HEK293 (cell line): ENCODE measurements around the gene TGFBI.

Experiments used
- CTCF ChIA-PET: fragments of 350-600 bp; formaldehyde crosslinking; extraction: SDS; loops from one replicate; lab custom pipeline; 2021; ENCODE audit warnings: antibody characterized with exemption; lab: Yijun Ruan, JAX
- POLR2A ChIA-PET: fragments of 300-600 bp; formaldehyde crosslinking; extraction: SDS; loops from one replicate; lab custom pipeline; 2020; ENCODE audit warnings: antibody characterized with exemption, inconsistent platforms; lab: Yijun Ruan, JAX
- H3K27ac ChIP-seq: fragments of 200-500 bp; sonication (Bioruptor generic); 2 replicates; pipeline ENCODE4 v1.5.1; 2014; ENCODE audit warnings: low read depth, low read length, control low read depth, inconsistent platforms; ENCODE audit errors: extremely low read depth
- H3K36me3 ChIP-seq, 2 experiments: fragments of 200-500 bp in 1 of 2; sonication (Bioruptor generic) in 1 of 2; 1 replicate in 1 of 2; 2 replicates in 1 of 2; pipeline ENCODE4 v1.5.1; 2014 to 2017; ENCODE audit warnings: inconsistent platforms in 2 of 2, low read length in 2 of 2; ENCODE audit not compliant: control insufficient read depth in 2 of 2, insufficient read depth in 1 of 2
- H3K4me1 ChIP-seq: fragments of 200-500 bp; sonication (Bioruptor generic); 2 replicates; pipeline ENCODE4 v1.5.1; 2014; ENCODE audit warnings: mild to moderate bottlenecking, low read length, inconsistent platforms; ENCODE audit not compliant: control insufficient read depth, insufficient read depth
- H3K4me3 ChIP-seq: 2 replicates; pipeline ENCODE4 v1.5.1; 2011; ENCODE audit warnings: low read depth, mild to moderate bottlenecking, control low read depth, low read length, moderate library complexity
- H3K9me3 ChIP-seq: fragments of 200-500 bp; sonication (Bioruptor generic); 2 replicates; pipeline ENCODE4 v1.5.1; 2014; ENCODE audit warnings: low read depth, low read length, inconsistent platforms; ENCODE audit not compliant: control insufficient read depth, insufficient read depth
- BCL11B ChIP-seq: fragments of 450-650 bp; formaldehyde crosslinking; IDR thresholded peaks from 2 replicates; pipeline ENCODE4 v1.5.1; 2016; ENCODE audit warnings: low read depth, missing biosample characterization, missing genetic modification characterization
- HOXC10 ChIP-seq: sonication (generic); formaldehyde crosslinking; IDR thresholded peaks from 2 replicates; pipeline ENCODE4 v1.8.1; 2023; ENCODE audit warnings: mild to moderate bottlenecking, missing genetic modification reagents
- KLF8 ChIP-seq: fragments of 450-650 bp; formaldehyde crosslinking; IDR thresholded peaks from 2 replicates; pipeline ENCODE4 v1.5.1; 2016; ENCODE audit warnings: missing biosample characterization, missing genetic modification characterization
- PRDM1 ChIP-seq: fragments of 450-650 bp; formaldehyde crosslinking; IDR thresholded peaks from 2 replicates; pipeline ENCODE4; 2016; ENCODE audit warnings: missing biosample characterization, missing genetic modification characterization
- SP2 ChIP-seq: fragments of 450-650 bp; formaldehyde crosslinking; IDR thresholded peaks from 2 replicates; pipeline ENCODE4 v1.5.1; 2016; ENCODE audit warnings: missing biosample characterization, missing genetic modification characterization
- TSHZ1 ChIP-seq: fragments of 450-650 bp; formaldehyde crosslinking; IDR thresholded peaks from 2 replicates; pipeline ENCODE4 v1.5.1; 2016; ENCODE audit warnings: missing biosample characterization, missing genetic modification characterization, borderline replicate concordance
- WT1 ChIP-seq: fragments of 450-650 bp; formaldehyde crosslinking; IDR thresholded peaks from 2 replicates; pipeline ENCODE4 v1.5.1; 2016; ENCODE audit warnings: missing biosample characterization, missing genetic modification characterization
- YY1 ChIP-seq: fragments of 450-650 bp; formaldehyde crosslinking; IDR thresholded peaks from 2 replicates; pipeline ENCODE4 v1.5.1; 2018; ENCODE audit warnings: missing biosample characterization, missing genetic modification characterization
- ZBTB11 ChIP-seq: fragments of 450-650 bp; formaldehyde crosslinking; conservative IDR thresholded peaks from 2 replicates; pipeline ENCODE4 v1.5.1; 2016; ENCODE audit warnings: low read depth, missing biosample characterization, missing genetic modification characterization
- ZBTB20 ChIP-seq: fragments of 450-650 bp; formaldehyde crosslinking; IDR thresholded peaks from 2 replicates; pipeline ENCODE4 v1.5.1; 2016; ENCODE audit warnings: missing biosample characterization, missing genetic modification characterization
- ZNF169 ChIP-seq: fragments of 450-650 bp; formaldehyde crosslinking; IDR thresholded peaks from 2 replicates; pipeline ENCODE4 v1.5.1; 2016; ENCODE audit warnings: missing biosample characterization, missing genetic modification characterization
- ZNF223 ChIP-seq: fragments of 450-650 bp; formaldehyde crosslinking; IDR thresholded peaks from 2 replicates; pipeline ENCODE4 v1.5.1; 2016; ENCODE audit warnings: missing biosample characterization, missing genetic modification characterization
- ZNF274 ChIP-seq, 2 experiments: fragments of 200-500 bp in 1 of 2; fragments of 450-650 bp in 1 of 2; sonication (Bioruptor generic) in 1 of 2; formaldehyde crosslinking in 1 of 2; IDR thresholded peaks; 2 replicates each; pipeline versions ENCODE4 v1.5.1 to v1.6.1; 2014 to 2016; ENCODE audit warnings: borderline replicate concordance in 1 of 2, inconsistent platforms in 1 of 2, low read length in 1 of 2, missing biosample characterization in 1 of 2, missing genetic modification characterization in 1 of 2
- ZNF280D ChIP-seq: fragments of 450-650 bp; formaldehyde crosslinking; IDR thresholded peaks from 2 replicates; pipeline ENCODE4 v1.5.1; 2016; ENCODE audit warnings: missing biosample characterization, missing genetic modification characterization
- ZNF544 ChIP-seq: fragments of 450-650 bp; formaldehyde crosslinking; IDR thresholded peaks from 2 replicates; pipeline ENCODE4 v1.5.0; 2017; ENCODE audit warnings: missing biosample characterization, missing genetic modification characterization
- ZNF549 ChIP-seq: fragments of 450-650 bp; IDR thresholded peaks from 2 replicates; pipeline ENCODE4 v1.5.1; 2018; ENCODE audit warnings: missing biosample characterization, missing genetic modification characterization, mild to moderate bottlenecking, inconsistent platforms, moderate library complexity
- ZNF747 ChIP-seq: fragments of 450-650 bp; formaldehyde crosslinking; IDR thresholded peaks from 2 replicates; pipeline ENCODE4 v1.5.1; 2016; ENCODE audit warnings: missing biosample characterization, missing genetic modification characterization
- ZNF830 ChIP-seq: fragments of 450-650 bp; IDR thresholded peaks from 2 replicates; pipeline ENCODE4 v1.5.0; 2018; ENCODE audit warnings: missing biosample characterization, missing genetic modification characterization, low read depth, mild to moderate bottlenecking, moderate library complexity
- TF ChIP-seq, protein P1 (sequence below): fragments of 450-650 bp; formaldehyde crosslinking; IDR thresholded peaks from 2 replicates; pipeline ENCODE4 v1.5.1; 2016; ENCODE audit warnings: missing biosample characterization, missing genetic modification characterization

The TGFBI gene

GRCh38 chr5:136000147-136000546 lies 28.6 kb upstream of the TGFBI start:
- POLR2A ChIA-PET = interaction anchor here (0.6 kb wide), 1 partner anchor 150 kb away, joined by 3 read pairs; no protein-coding TSS in a partner anchor
- TF ChIP-seq YY1 (tag by site-specific recombination) (no peak), HOXC10 (CRISPR knock-in tag) (no peak), WT1 (tag by site-specific recombination) (no peak), ZNF549 (tag by site-specific recombination) (no peak), ZBTB20 (tag by site-specific recombination) (no peak)
- no peaks in the 10 kb centered on the region for H3K9me3 ChIP-seq
- H3K4me1 ChIP-seq = no peaks in the 10 kb centered on the region
- H3K36me3 ChIP-seq = no peaks in the 10 kb centered on the region
- CTCF ChIA-PET = interaction anchor here (0.7 kb wide), 1 partner anchor 28 kb away, joined by 4 read pairs; no protein-coding TSS in a partner anchor
- no peak overlapping the region for H3K27ac ChIP-seq
- no peak overlapping the region for H3K4me3 ChIP-seq

- H3K27ac ChIP-seq = no peak overlapping the region
Observed at GRCh38 chr5:136000932-136001331, 27.9 kb upstream of the TGFBI start.

More at GRCh38 chr5:136000932-136001331, 27.9 kb upstream of the TGFBI start:
- POLR2A ChIA-PET = no interaction called here
- Histone ChIP-seq H3K4me3 (no peak overlapping the region), H3K4me1 (no peaks in the 10 kb centered on the region), H3K9me3 (no peaks in the 10 kb centered on the region), H3K36me3 (no peaks in the 10 kb centered on the region)
- no peak for TF ChIP-seq ZNF830 (tag by site-specific recombination)
- TF ChIP-seq ZNF544 (tag by site-specific recombination) = no peak
- TF ChIP-seq PRDM1 (tag by site-specific recombination) = no peak
- no peak for TF ChIP-seq KLF8 (tag by site-specific recombination)
- no peak for TF ChIP-seq ZNF280D (tag by site-specific recombination)
- TF ChIP-seq ZNF747 (tag by site-specific recombination) = no peak
- TF ChIP-seq, protein P1, sequence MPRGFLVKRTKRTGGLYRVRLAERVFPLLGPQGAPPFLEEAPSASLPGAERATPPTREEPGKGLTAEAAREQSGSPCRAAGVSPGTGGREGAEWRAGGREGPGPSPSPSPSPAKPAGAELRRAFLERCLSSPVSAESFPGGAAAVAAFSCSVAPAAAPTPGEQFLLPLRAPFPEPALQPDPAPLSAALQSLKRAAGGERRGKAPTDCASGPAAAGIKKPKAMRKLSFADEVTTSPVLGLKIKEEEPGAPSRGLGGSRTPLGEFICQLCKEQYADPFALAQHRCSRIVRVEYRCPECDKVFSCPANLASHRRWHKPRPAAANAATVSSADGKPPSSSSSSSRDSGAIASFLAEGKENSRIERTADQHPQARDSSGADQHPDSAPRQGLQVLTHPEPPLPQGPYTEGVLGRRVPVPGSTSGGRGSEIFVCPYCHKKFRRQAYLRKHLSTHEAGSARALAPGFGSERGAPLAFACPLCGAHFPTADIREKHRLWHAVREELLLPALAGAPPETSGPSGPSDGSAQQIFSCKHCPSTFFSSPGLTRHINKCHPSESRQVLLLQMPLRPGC = no peak
- TF ChIP-seq ZBTB20 (tag by site-specific recombination) = no peak
- no peak for TF ChIP-seq ZNF274 (IDR thresholded peaks at IDR 0.05; ENCODE audit: low read length)
- TF ChIP-seq ZNF274 (tag by site-specific recombination; IDR thresholded peaks at IDR 0.05; ENCODE audit: borderline replicate concordance) = no peak
- TF ChIP-seq ZBTB11 (tag by site-specific recombination) = no peak
- TF ChIP-seq ZNF169 = no peak
- no peak for TF ChIP-seq SP2
- no peak for TF ChIP-seq ZNF223 (tag by site-specific recombination)
- no peak for TF ChIP-seq TSHZ1 (tag by site-specific recombination)
- TF ChIP-seq BCL11B (tag by site-specific recombination) = no peak
- CTCF ChIA-PET = interaction anchor here (0.7 to 1.2 kb wide), 2 partner anchors 27 to 115 kb away, joined by 3 to 4 read pairs; no protein-coding TSS in a partner anchor
